Large intestine (tissue), 3 donors: ENCODE results near the gene DNAJC27. TPM values are rescaled to one million over a fixed set of nuclear protein-coding genes. Genes with fewer than 3 reads are reported as not detected.

Experiments used
- DNase-seq, 2 donors: peaks; one replicate each; pipeline versions ENCODE4 v3.0.0 to v3.0.0-alpha.2; 2013
- H3K27ac ChIP-seq: one replicate; pipeline ENCODE4 v1.5.1; 2013; ENCODE audit warnings: low read length
- H3K27me3 ChIP-seq: 2 replicates; pipeline ENCODE4 v1.6.1; 2013; ENCODE audit warnings: low read length; ENCODE audit not compliant: control insufficient read depth, insufficient read depth
- H3K36me3 ChIP-seq: 2 replicates; pipeline ENCODE4 v1.6.1; 2013; ENCODE audit warnings: low read length; ENCODE audit not compliant: control insufficient read depth, insufficient read depth
- H3K4me1 ChIP-seq: one replicate; pipeline ENCODE4 v1.6.1; 2013; ENCODE audit warnings: low read length; ENCODE audit not compliant: control insufficient read depth, insufficient read depth
- H3K4me3 ChIP-seq: one replicate; pipeline ENCODE4 v1.5.1; 2013; ENCODE audit warnings: low read length
- H3K9me3 ChIP-seq: one replicate; pipeline ENCODE4 v1.6.1; 2013; ENCODE audit warnings: mild to moderate bottlenecking, low read depth, low read length, moderate library complexity; ENCODE audit not compliant: control insufficient read depth
- WGBS: methylation state at CpG from one replicate; pipeline ENCODE4 v1.1.5; 2013; ENCODE audit warnings: low lambda C conversion rate; ENCODE audit not compliant: insufficient coverage; 5-methylcytosine and 5-hydroxymethylcytosine counted together
- polyA plus RNA-seq: library from polyadenylated mRNA; unstranded; fragments of 120-200 nt; gene quantifications from one replicate; pipeline ENCODE4 v1.2.1, GENCODE V29; 2013

DNAJC27 gene
- polyA plus RNA-seq, 1 donor, result 6.5 TPM

DNA sequence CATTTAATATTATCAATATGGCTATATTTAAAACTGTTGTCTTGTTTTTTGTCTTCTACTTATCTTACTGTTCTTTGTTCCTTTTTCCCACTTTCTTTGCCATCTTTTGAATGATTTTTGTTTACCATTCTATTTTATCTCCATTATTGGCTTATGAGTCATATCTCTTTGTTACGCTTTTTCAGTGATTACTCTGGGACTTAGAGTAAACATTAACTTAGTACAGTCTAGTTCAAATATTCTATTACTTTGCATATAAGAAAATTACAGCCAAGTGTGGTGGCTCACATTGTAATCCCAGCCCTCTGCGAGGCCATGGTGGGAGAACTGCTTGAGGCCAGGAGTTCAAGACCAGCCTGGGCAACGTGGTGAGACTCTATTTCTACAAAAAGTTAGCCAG is 77.8 kb downstream of the DNAJC27 start:
- DNase-seq, result no peak
- H3K27ac ChIP-seq, result no peak overlapping the region
- H3K4me3 ChIP-seq, result no peak overlapping the region
- H3K9me3 ChIP-seq, result peaks cover 19% of the 10 kb centered on the region
- no peaks in the 10 kb centered on the region for H3K36me3 ChIP-seq
- H3K4me1 ChIP-seq, result no peaks in the 10 kb centered on the region
- no peaks in the 10 kb centered on the region for H3K27me3 ChIP-seq
- WGBS, result 13% methylated on average over 1 of the region's 3 CpGs

Other genes starting within 250 kb of the DNAJC27 start
- 38.6 TPM for gene PTRHD1, start 178.6 kb downstream of the DNAJC27 start, polyA plus RNA-seq
- 10.5 TPM for gene CENPO, start 178.5 kb downstream of the DNAJC27 start, polyA plus RNA-seq
- 18.4 TPM for gene ADCY3, start 51.7 kb downstream of the DNAJC27 start, polyA plus RNA-seq
- gene EFR3B, start 70.1 kb upstream of the DNAJC27 start, polyA plus RNA-seq, result 6.2 TPM
- gene POMC, start 196.6 kb upstream of the DNAJC27 start, polyA plus RNA-seq, result 4.0 TPM